H1 (cell line): ENCODE data around the gene CBLB. TPM values are rescaled to one million over a fixed set of nuclear protein-coding genes. Genes with fewer than 3 reads are reported as not detected.

Experiments used
- CTCF ChIA-PET: fragments of 300-600 bp; sonication (Branson Sonifier 250); formaldehyde crosslinking; loops from one replicate; lab custom pipeline; 2021; ENCODE audit not compliant: partially characterized antibody; lab: Charles Lee
- POLR2A ChIA-PET: fragments of 300-600 bp; sonication (Branson Sonifier 250); formaldehyde crosslinking; loops from one replicate; lab custom pipeline; 2021; ENCODE audit warnings: inconsistent platforms; ENCODE audit not compliant: partially characterized antibody; lab: Charles Lee
- DNase-seq, 2 experiments: peaks; one replicate each; pipeline versions ENCODE4 v3.0.0 to v3.0.0-alpha.2; 2010 to 2022; ENCODE audit warnings: low spot score in 2 of 2, low read depth in 1 of 2, mixed read lengths in 1 of 2
- FAIRE-seq: peaks from 2 replicates; lab custom pipeline; 2011; peaks lifted over from hg19 to GRCh38; lab: Jason Lieb, UNC
- H2AFZ ChIP-seq: 2 replicates; pipeline ENCODE4 v1.8.1; 2012; ENCODE audit warnings: low read length, inconsistent platforms
- H2AK5ac ChIP-seq: 2 replicates; pipeline ENCODE4 v1.6.1; 2013; ENCODE audit warnings: low read depth, low read length
- H2BK120ac ChIP-seq: replicated peaks from 2 replicates; pipeline ENCODE3; 2013; ENCODE audit warnings: low read depth, low read length, inconsistent platforms
- H2BK12ac ChIP-seq: 2 replicates; pipeline ENCODE4 v1.6.1; 2013; ENCODE audit warnings: low read depth, low read length
- H2BK15ac ChIP-seq: 2 replicates; pipeline ENCODE4 v1.6.1; 2013; ENCODE audit warnings: low read length
- H2BK20ac ChIP-seq: 2 replicates; pipeline ENCODE4 v1.6.1; 2013; ENCODE audit warnings: low read length
- H2BK5ac ChIP-seq: 2 replicates; pipeline ENCODE4 v1.6.1; 2013; ENCODE audit warnings: low read depth, low read length
- H3K14ac ChIP-seq: 2 replicates; pipeline ENCODE4 v1.6.1; 2013; ENCODE audit warnings: inconsistent platforms; ENCODE audit not compliant: insufficient read length
- H3K18ac ChIP-seq: 2 replicates; pipeline ENCODE4 v1.6.1; 2013; ENCODE audit warnings: low read length; ENCODE audit errors: extremely low read depth
- H3K23ac ChIP-seq: 2 replicates; pipeline ENCODE4 v1.6.1; 2013; ENCODE audit warnings: inconsistent platforms; ENCODE audit not compliant: insufficient read length
- H3K23me2 ChIP-seq: 2 replicates; pipeline ENCODE4 v1.6.1; 2013; ENCODE audit warnings: low read depth, low read length
- H3K27ac ChIP-seq: 2 replicates; pipeline ENCODE4 v1.6.1; 2011; ENCODE audit warnings: low read depth, low read length, inconsistent platforms
- H3K27me3 ChIP-seq, 4 experiments: replicated peaks in 1 of 4; 1 replicate in 1 of 4; 2 replicates in 3 of 4; pipeline versions ENCODE4 v1.6.1 to v1.8.1; 2011 to 2013; ENCODE audit warnings: low read length in 3 of 4, mild to moderate bottlenecking in 3 of 4, inconsistent platforms in 2 of 4, mixed read lengths in 2 of 4, moderate library complexity in 1 of 4; ENCODE audit not compliant: control insufficient read depth in 3 of 4, insufficient read depth in 3 of 4; ENCODE audit errors: extremely low read depth in 1 of 4
- H3K36me3 ChIP-seq, 4 experiments: 2 replicates each; pipeline versions ENCODE4 v1.6.1 to v1.8.1; 2011 to 2013; ENCODE audit warnings: mild to moderate bottlenecking in 4 of 4, low read length in 3 of 4, moderate library complexity in 2 of 4, control low read depth in 1 of 4, inconsistent platforms in 1 of 4; ENCODE audit not compliant: insufficient read depth in 4 of 4, control insufficient read depth in 2 of 4
- H3K4ac ChIP-seq: replicated peaks from 2 replicates; pipeline ENCODE3; 2013; ENCODE audit warnings: low read length, low read depth, mixed read lengths, inconsistent platforms; ENCODE audit not compliant: insufficient read length
- H3K4me1 ChIP-seq, 4 experiments: replicated peaks in 1 of 4; 1 replicate in 1 of 4; 2 replicates in 3 of 4; pipeline versions ENCODE4 v1.6.1 to v1.8.1; 2011 to 2013; ENCODE audit warnings: low read length in 3 of 4, inconsistent platforms in 2 of 4, mixed read lengths in 1 of 4; ENCODE audit not compliant: insufficient read depth in 4 of 4, control insufficient read depth in 3 of 4
- H3K4me2 ChIP-seq, 2 experiments: 2 replicates each; pipeline versions ENCODE4 v1.6.1 to v1.8.1; 2011 to 2013; ENCODE audit warnings: low read depth in 2 of 2, low read length in 2 of 2, control low read depth in 1 of 2, inconsistent platforms in 1 of 2, mild to moderate bottlenecking in 1 of 2; ENCODE audit not compliant: insufficient read depth in 1 of 2
- H3K4me3 ChIP-seq, 4 experiments: fragments of 200-600, 300-600 bp in 1 of 4; sonication (generic), shearing (Covaris generic), sonication (Bioruptor Twin) in 1 of 4; 2 replicates each; pipeline versions ENCODE4 v1.5.1 to v1.8.1; 2011 to 2016; ENCODE audit warnings: low read length in 4 of 4, low read depth in 3 of 4, control low read depth in 2 of 4, inconsistent platforms in 2 of 4, mild to moderate bottlenecking in 2 of 4, mixed read lengths in 1 of 4, moderate library complexity in 1 of 4; ENCODE audit not compliant: insufficient read depth in 2 of 4; ENCODE audit errors: extremely low read depth in 1 of 4
- H3K56ac ChIP-seq: replicated peaks from 2 replicates; pipeline ENCODE3; 2013; ENCODE audit warnings: low read depth, mild to moderate bottlenecking, mixed read lengths, low read length, inconsistent platforms; ENCODE audit not compliant: insufficient read length
- H3K79me1 ChIP-seq: 2 replicates; pipeline ENCODE4 v1.6.1; 2013; ENCODE audit warnings: low read depth, low read length, control low read depth
- H3K79me2 ChIP-seq, 2 experiments: 2 replicates each; pipeline versions ENCODE4 v1.6.1 to v1.8.1; 2012 to 2013; ENCODE audit warnings: low read length in 2 of 2, mild to moderate bottlenecking in 2 of 2, inconsistent platforms in 1 of 2; ENCODE audit not compliant: insufficient read depth in 2 of 2, control insufficient read depth in 1 of 2
- H3K9ac ChIP-seq, 4 experiments: replicated peaks in 1 of 4; 1 replicate in 1 of 4; 2 replicates in 3 of 4; pipeline versions ENCODE4 v1.6.1 to v1.8.1; 2011 to 2013; ENCODE audit warnings: low read depth in 3 of 4, low read length in 3 of 4, control low read depth in 2 of 4, mild to moderate bottlenecking in 2 of 4, moderate library complexity in 2 of 4, inconsistent platforms in 1 of 4; ENCODE audit errors: extremely low read depth in 1 of 4
- H3K9me3 ChIP-seq, 2 experiments: 2 replicates each; pipeline versions ENCODE4 v1.6.1 to v1.8.1; 2012 to 2013; ENCODE audit warnings: mild to moderate bottlenecking in 2 of 2, moderate library complexity in 2 of 2, control low read depth in 1 of 2, inconsistent platforms in 1 of 2, low read depth in 1 of 2, low read length in 1 of 2, mixed read lengths in 1 of 2; ENCODE audit not compliant: insufficient read depth in 2 of 2
- H4K20me1 ChIP-seq, 2 experiments: replicated peaks in 1 of 2; 2 replicates each; pipeline versions ENCODE3 to v1.8.1; 2011 to 2013; ENCODE audit warnings: inconsistent platforms in 2 of 2, low read length in 2 of 2, mild to moderate bottlenecking in 1 of 2; ENCODE audit not compliant: insufficient read depth in 2 of 2, control insufficient read depth in 1 of 2
- H4K5ac ChIP-seq: 2 replicates; pipeline ENCODE4 v1.6.1; 2013; ENCODE audit warnings: low read length, low read depth, mixed read lengths, inconsistent platforms; ENCODE audit not compliant: insufficient read length
- H4K8ac ChIP-seq: 2 replicates; pipeline ENCODE4 v1.8.0; 2013; ENCODE audit warnings: mild to moderate bottlenecking, moderate library complexity, low read length, inconsistent platforms; ENCODE audit not compliant: insufficient read depth; ENCODE audit errors: extremely low read depth
- H4K91ac ChIP-seq: replicated peaks from 2 replicates; pipeline ENCODE3; 2013; ENCODE audit warnings: low read length, mixed read lengths, inconsistent platforms; ENCODE audit not compliant: insufficient read length
- CTBP2 ChIP-seq: IDR thresholded peaks from 2 replicates; pipeline ENCODE4 v1.7.0; 2011; ENCODE audit warnings: borderline replicate concordance, mild to moderate bottlenecking, moderate library complexity, mixed read lengths, low read length; ENCODE audit not compliant: insufficient read depth, insufficient read length
- EGR1 ChIP-seq: IDR thresholded peaks from 2 replicates; pipeline ENCODE4 v1.6.1; 2011; ENCODE audit warnings: low read depth, low read length, borderline replicate concordance
- EP300 ChIP-seq, 2 experiments: IDR thresholded peaks; 1 replicate in 1 of 2; 2 replicates in 1 of 2; pipeline ENCODE4 v1.6.1; 2011 to 2012; ENCODE audit warnings: low read depth in 2 of 2, low read length in 2 of 2, mild to moderate bottlenecking in 2 of 2, borderline replicate concordance in 1 of 2, inconsistent platforms in 1 of 2, moderate library complexity in 1 of 2
- JUND ChIP-seq: IDR thresholded peaks from 2 replicates; pipeline ENCODE4 v1.6.1; 2011; ENCODE audit warnings: mild to moderate bottlenecking, improper control_type of control experiment, low read length
- NANOG ChIP-seq: IDR thresholded peaks from 2 replicates; pipeline ENCODE4 v1.6.1; 2011; ENCODE audit warnings: low read length, low read depth, mild to moderate bottlenecking, inconsistent platforms; ENCODE audit not compliant: insufficient read depth, poor library complexity, severe bottlenecking
- NRF1 ChIP-seq: IDR thresholded peaks from 2 replicates; pipeline ENCODE4 v1.6.1; 2011; ENCODE audit warnings: mild to moderate bottlenecking, low read depth, low read length, improper control_type of control experiment
- POLR2A ChIP-seq, 2 experiments: IDR thresholded peaks; 1 replicate in 1 of 2; 2 replicates in 1 of 2; pipeline ENCODE4 v1.6.1; 2011; ENCODE audit warnings: low read depth in 2 of 2, low read length in 2 of 2, mild to moderate bottlenecking in 2 of 2; ENCODE audit errors: control extremely low read depth in 1 of 2
- RFX5 ChIP-seq: IDR thresholded peaks from 2 replicates; pipeline ENCODE4 v1.6.1; 2011; ENCODE audit warnings: low read depth, low read length, improper control_type of control experiment, borderline replicate concordance
- SIX5 ChIP-seq: IDR thresholded peaks from 2 replicates; pipeline ENCODE4 v1.6.1; 2011; ENCODE audit warnings: mild to moderate bottlenecking, low read depth, low read length
- SP2 ChIP-seq: IDR thresholded peaks from 2 replicates; pipeline ENCODE4 v1.6.1; 2012; ENCODE audit warnings: mild to moderate bottlenecking, low read length, inconsistent platforms
- SUZ12 ChIP-seq: fragments of 200-600 bp; sonication (generic); IDR thresholded peaks from 2 replicates; pipeline ENCODE4 v1.6.1; 2012; ENCODE audit warnings: mild to moderate bottlenecking, inconsistent platforms, low read length, moderate library complexity, mixed read lengths
- TBP ChIP-seq: IDR thresholded peaks from 2 replicates; pipeline ENCODE4 v1.6.1; 2011; ENCODE audit warnings: low read depth, low read length, improper control_type of control experiment
- TCF12 ChIP-seq: IDR thresholded peaks from 2 replicates; pipeline ENCODE4 v1.6.1; 2011; ENCODE audit warnings: low read depth, mild to moderate bottlenecking, low read length
- ZNF274 ChIP-seq: IDR thresholded peaks from 2 replicates; pipeline ENCODE4 v1.7.0; 2012; ENCODE audit warnings: low read length, borderline replicate concordance; ENCODE audit errors: extremely low read depth
- WGBS, 2 experiments: shearing (Covaris generic) in 1 of 2; methylation state at CpG; one replicate each; pipeline versions ENCODE4 v1.1.6 to v1.1.7; 2013 to 2015; ENCODE audit warnings: low lambda C conversion rate in 2 of 2, mixed read lengths in 2 of 2, inconsistent platforms in 1 of 2, low coverage in 1 of 2, missing lambda C conversion rate in 1 of 2; ENCODE audit not compliant: insufficient replicate concordance in 2 of 2, insufficient coverage in 1 of 2, insufficient read length in 1 of 2; ENCODE audit errors: extremely low coverage in 1 of 2, missing lambda C conversion rate in 1 of 2; 5-methylcytosine and 5-hydroxymethylcytosine counted together
- polyA plus RNA-seq, 7 experiments: library from polyadenylated mRNA; depleted of rRNA in 3 of 7; stranded (reverse) in 5 of 7; unstranded in 2 of 7; fragments of >200 nt in 5 of 7; fragments of 200-250 nt in 2 of 7; gene quantifications; 1 replicate in 5 of 7; 2 replicates in 1 of 7; 4 replicates in 1 of 7; pipeline versions ENCODE4 v1.2.1 to v1.2.3, GENCODE V29; 2011 to 2013; ENCODE audit warnings: missing spikeins in 2 of 7, mixed read lengths in 2 of 7
- total RNA-seq: library from RNA; stranded (reverse); fragmentation: NEBNext Ultra II Directional; extraction: Animal tissue kit (Norgen Biotek cat#: 25700); gene quantifications from 2 replicates; pipeline ENCODE4 v1.2.1, GENCODE V29; 2021

CBLB gene
- total and polyA plus RNA-seq, 2 of the 8 experiments (the other 6 are each of a cell fraction or from before 2014, with no cell fraction given) = 14.5 to 26.0 TPM

- 94% methylated on average over 5 of the region's 5 CpGs; no CpG with 5 or more reads in 1 of the 2 experiments for WGBS, 2 experiments
These were observed 95.5 kb downstream of the CBLB start for GRCh38 chr3:105773291-105773690.

More at GRCh38 chr3:105773291-105773690, 95.5 kb downstream of the CBLB start:
- ChIA-PET CTCF (no interaction called here), POLR2A (no interaction called here)
- no peak overlapping the region for H3K18ac ChIP-seq
- H3K23ac ChIP-seq = no peak overlapping the region
- FAIRE-seq = no peak
- no peaks in the 10 kb centered on the region for H3K23me2 ChIP-seq
- H3K27me3 ChIP-seq = no peaks in the 10 kb centered on the region
- H3K9me3 ChIP-seq = no peaks in the 10 kb centered on the region
- no peak overlapping the region for H2BK20ac ChIP-seq
- no peak overlapping the region for H3K4ac ChIP-seq
- no peak overlapping the region for H2BK120ac ChIP-seq
- TF ChIP-seq SUZ12 (no peak), TBP (no peak), SP2 (no peak), RFX5 (no peak), TCF12 (no peak), NRF1 (no peak), JUND (no peak), EP300 (IDR thresholded peaks at IDR 0.05; ENCODE audit: borderline replicate concordance in 1 of 2, low read depth in 2 of 2, low read length in 2 of 2) (no peak), CTBP2 (no peak), ZNF274 (no peak), SIX5 (no peak), EGR1 (no peak), NANOG (no peak), POLR2A (IDR thresholded peaks at IDR 0.05; ENCODE audit: control extremely low read depth in 1 of 2, low read depth in 2 of 2, low read length in 2 of 2) (no peak)
- no peaks in the 10 kb centered on the region for H4K20me1 ChIP-seq
- no peak overlapping the region for H3K27ac ChIP-seq
- H4K91ac ChIP-seq = no peak overlapping the region
- no peak overlapping the region for H3K4me2 ChIP-seq
- no peak overlapping the region for H3K56ac ChIP-seq
- H3K4me3 ChIP-seq = no peak overlapping the region
- H2BK15ac ChIP-seq = no peak overlapping the region
- no peaks in the 10 kb centered on the region for H3K36me3 ChIP-seq
- H3K79me2 ChIP-seq = peaks cover 0 to 15% of the 10 kb centered on the region in 2 experiments; a peak in 2 of 4 replicates
- no peak overlapping the region for H4K5ac ChIP-seq
- no peak overlapping the region for H3K14ac ChIP-seq
- no peak overlapping the region for H2AFZ ChIP-seq
- H2BK12ac ChIP-seq = no peak overlapping the region
- H3K4me1 ChIP-seq = no peaks in the 10 kb centered on the region; a peak in 1 of 7 replicates
- no peak for DNase-seq
- no peak overlapping the region for H2AK5ac ChIP-seq
- H3K9ac ChIP-seq = no peak overlapping the region
- no peak overlapping the region for H4K8ac ChIP-seq
- H2BK5ac ChIP-seq = no peak overlapping the region
- H3K79me1 ChIP-seq = no peaks in the 10 kb centered on the region; the same call in 1 of the 2 replicates
